Measurements from ENCODE around the gene VWA1.

DNA sequence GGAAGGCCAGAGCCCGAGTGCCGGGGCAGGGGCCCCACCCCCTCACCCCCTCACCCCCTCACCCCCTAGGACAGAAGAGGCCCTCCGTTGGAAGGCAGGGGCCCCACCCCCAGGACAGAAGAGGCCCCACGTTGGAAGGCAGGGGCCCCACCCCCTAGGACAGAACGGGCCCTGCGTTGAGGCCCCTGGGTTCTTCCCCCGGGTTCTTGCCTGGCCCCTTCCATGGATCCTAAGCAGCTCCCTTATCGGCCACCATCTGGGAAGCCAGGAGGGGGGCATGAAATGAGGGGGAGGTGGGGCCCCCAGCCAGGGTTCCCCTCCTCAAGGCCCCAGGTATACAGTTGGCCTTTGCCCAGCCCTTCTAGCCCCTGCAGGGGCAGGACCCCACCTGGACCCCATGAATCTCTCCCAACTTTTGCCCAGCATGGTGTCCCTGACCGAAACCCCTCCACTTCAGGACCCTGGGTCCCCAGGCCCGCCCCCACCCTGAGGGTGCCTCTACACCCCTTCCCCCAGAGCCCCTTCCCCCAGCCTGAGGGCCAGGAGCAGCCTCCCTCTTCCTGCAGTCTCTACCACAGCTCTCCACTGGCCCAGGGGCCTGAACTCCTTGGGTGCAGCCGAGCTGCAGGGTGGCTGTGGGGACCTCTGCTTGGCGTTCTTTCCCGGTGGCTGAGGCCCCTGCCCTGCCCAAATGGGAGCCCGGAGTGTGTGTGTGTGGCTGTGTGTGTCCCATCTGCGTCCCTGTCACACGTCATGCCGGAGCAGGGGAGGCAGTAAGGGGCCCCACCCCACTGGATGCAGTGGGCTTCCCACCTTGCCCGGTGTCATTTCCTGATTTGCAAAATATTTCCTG lies 4.3 kb upstream of the VWA1 start:
- TF ChIP-seq, protein P1, sequence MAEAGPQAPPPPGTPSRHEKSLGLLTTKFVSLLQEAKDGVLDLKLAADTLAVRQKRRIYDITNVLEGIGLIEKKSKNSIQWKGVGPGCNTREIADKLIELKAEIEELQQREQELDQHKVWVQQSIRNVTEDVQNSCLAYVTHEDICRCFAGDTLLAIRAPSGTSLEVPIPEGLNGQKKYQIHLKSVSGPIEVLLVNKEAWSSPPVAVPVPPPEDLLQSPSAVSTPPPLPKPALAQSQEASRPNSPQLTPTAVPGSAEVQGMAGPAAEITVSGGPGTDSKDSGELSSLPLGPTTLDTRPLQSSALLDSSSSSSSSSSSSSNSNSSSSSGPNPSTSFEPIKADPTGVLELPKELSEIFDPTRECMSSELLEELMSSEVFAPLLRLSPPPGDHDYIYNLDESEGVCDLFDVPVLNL (CRISPR knock-in tag; IDR thresholded peaks at IDR 0.05; ENCODE audit: borderline replicate concordance, low read depth), result no peak
- TF ChIP-seq NFYB (CRISPR knock-in tag; conservative IDR thresholded peaks at IDR 0.05; ENCODE audit: low read depth), result no peak
- TF ChIP-seq, protein P2, sequence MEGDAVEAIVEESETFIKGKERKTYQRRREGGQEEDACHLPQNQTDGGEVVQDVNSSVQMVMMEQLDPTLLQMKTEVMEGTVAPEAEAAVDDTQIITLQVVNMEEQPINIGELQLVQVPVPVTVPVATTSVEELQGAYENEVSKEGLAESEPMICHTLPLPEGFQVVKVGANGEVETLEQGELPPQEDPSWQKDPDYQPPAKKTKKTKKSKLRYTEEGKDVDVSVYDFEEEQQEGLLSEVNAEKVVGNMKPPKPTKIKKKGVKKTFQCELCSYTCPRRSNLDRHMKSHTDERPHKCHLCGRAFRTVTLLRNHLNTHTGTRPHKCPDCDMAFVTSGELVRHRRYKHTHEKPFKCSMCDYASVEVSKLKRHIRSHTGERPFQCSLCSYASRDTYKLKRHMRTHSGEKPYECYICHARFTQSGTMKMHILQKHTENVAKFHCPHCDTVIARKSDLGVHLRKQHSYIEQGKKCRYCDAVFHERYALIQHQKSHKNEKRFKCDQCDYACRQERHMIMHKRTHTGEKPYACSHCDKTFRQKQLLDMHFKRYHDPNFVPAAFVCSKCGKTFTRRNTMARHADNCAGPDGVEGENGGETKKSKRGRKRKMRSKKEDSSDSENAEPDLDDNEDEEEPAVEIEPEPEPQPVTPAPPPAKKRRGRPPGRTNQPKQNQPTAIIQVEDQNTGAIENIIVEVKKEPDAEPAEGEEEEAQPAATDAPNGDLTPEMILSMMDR (IDR thresholded peaks at IDR 0.05), result no peak
